ENCODE measurements around the gene DDX42. TPM values are rescaled to one million over a fixed set of nuclear protein-coding genes. Genes with fewer than 3 reads are reported as not detected.

Gene DDX42
- total and polyA plus RNA-seq, 9 of the 15 experiments (the other 6 are each of a cell fraction or from before 2014, with no cell fraction given): 16.5 to 149 (median 87.6) TPM

- no peak for TF ChIP-seq NR3C1 (CRISPR knock-in tag; IDR thresholded peaks at IDR 0.05)
- TF ChIP-seq POLR2B (IDR thresholded peaks at IDR 0.05; ENCODE audit: low read depth, partially characterized antibody): peak; percentile 83
- no peak for TF ChIP-seq ZNF217 (CRISPR knock-in tag; IDR thresholded peaks at IDR 0.05)
- no peak for TF ChIP-seq THRAP3 (IDR thresholded peaks at IDR 0.05; ENCODE audit: borderline replicate concordance)
- no peak for TF ChIP-seq ZNF263 (CRISPR knock-in tag; IDR thresholded peaks at IDR 0.05; ENCODE audit: borderline replicate concordance)
- TF ChIP-seq SAFB2 (IDR thresholded peaks at IDR 0.05; ENCODE audit: borderline replicate concordance, low read depth, low read length, severe bottlenecking): no peak
- peak; percentile 96 for TF ChIP-seq GABPB1 (CRISPR knock-in tag; IDR thresholded peaks at IDR 0.05)
- TF ChIP-seq ZBTB5 (IDR thresholded peaks at IDR 0.05): no peak
- TF ChIP-seq PRMT5 (CRISPR knock-in tag; IDR thresholded peaks at IDR 0.05): no peak
- no peak for TF ChIP-seq MCM5 (IDR thresholded peaks at IDR 0.05; ENCODE audit: low read depth)
- no peak for TF ChIP-seq SRSF9 (IDR thresholded peaks at IDR 0.05; ENCODE audit: borderline replicate concordance, low read depth, low read length)
- peak; percentile 72 for TF ChIP-seq JUND (IDR thresholded peaks at IDR 0.05; ENCODE audit: borderline replicate concordance, low read depth, low read length)
- TF ChIP-seq JUND (tag; IDR thresholded peaks at IDR 0.05; ENCODE audit: borderline replicate concordance, low read depth, low read length): peak; percentile 41; the same call in 1 of the 3 replicates
- no peak for TF ChIP-seq SRSF3 (IDR thresholded peaks at IDR 0.05; ENCODE audit: insufficient read depth, low read length)
- TF ChIP-seq ZNF764 (CRISPR knock-in tag; IDR thresholded peaks at IDR 0.05; ENCODE audit: low read depth): no peak
- TF ChIP-seq MCM3 (IDR thresholded peaks at IDR 0.05): no peak
- TF ChIP-seq ZNF668 (CRISPR knock-in tag; IDR thresholded peaks at IDR 0.05): no peak
- no peak for TF ChIP-seq KLF13 (tag; IDR thresholded peaks at IDR 0.05; ENCODE audit: borderline replicate concordance, low read depth)
- TF ChIP-seq BRF1 (IDR thresholded peaks at IDR 0.05; ENCODE audit: borderline replicate concordance, extremely low read depth, insufficient read length): no peak
- no peak for TF ChIP-seq U2AF2 (optimal IDR thresholded peaks at IDR 0.05; ENCODE audit: low read depth, low read length)
- no peak for TF ChIP-seq NUFIP1 (IDR thresholded peaks at IDR 0.05; ENCODE audit: partially characterized antibody)
- no peak for TF ChIP-seq SRSF1 (IDR thresholded peaks at IDR 0.05; ENCODE audit: low read depth, low read length)
- no peak for TF ChIP-seq PRPF4 (IDR thresholded peaks at IDR 0.05; ENCODE audit: insufficient read depth, low read depth, low read length, poor library complexity, severe bottlenecking)
- peak; percentile 63 for TF ChIP-seq TBP (optimal IDR thresholded peaks at IDR 0.05; ENCODE audit: low read depth, low read length)
- no peak for TF ChIP-seq MTA1 (IDR thresholded peaks at IDR 0.05; ENCODE audit: borderline replicate concordance)
- no peak; the same call in 1 of the 2 replicates for TF ChIP-seq FOXK1 (CRISPR knock-in tag; IDR thresholded peaks at IDR 0.05; ENCODE audit: borderline replicate concordance)
- TF ChIP-seq ZNF140 (CRISPR knock-in tag; IDR thresholded peaks at IDR 0.05): no peak
- peak; percentile 62 for TF ChIP-seq MYC (IDR thresholded peaks at IDR 0.05; ENCODE audit: low read depth, low read length)
- peak; percentile 84; the same call in 1 of the 2 replicates for TF ChIP-seq MYC (CRISPR knock-in tag; IDR thresholded peaks at IDR 0.05; ENCODE audit: borderline replicate concordance, low read depth)
- TF ChIP-seq SPI1 (IDR thresholded peaks at IDR 0.05; ENCODE audit: borderline replicate concordance, low read depth, low read length): 0 out of 2 replicates have a peak, but pooled peaks have one; percentile 32
Measured at GRCh38 chr17:63827002-63827800, 53.2 kb downstream of the DDX42 start, which contains the start of the genes FTSJ3 and PSMC5 (continued).
